ENCODE results near the gene LYZ. TPM values are rescaled to one million over a fixed set of nuclear protein-coding genes. Genes with fewer than 3 reads are reported as not detected.

Gene LYZ
- total and polyA plus RNA-seq, 9 of the 15 experiments (the other 6 are each of a cell fraction or from before 2014, with no cell fraction given): 27.2 to 96.3 (median 42.1) TPM

- TF ChIP-seq ZNF175 (CRISPR knock-in tag; IDR thresholded peaks at IDR 0.05; ENCODE audit: low read depth) (0 out of 2 replicates have a peak, but pooled peaks have one; percentile 43), ELF2 (CRISPR knock-in tag; IDR thresholded peaks at IDR 0.05) (peak; percentile 44; the same call in 1 of the 2 replicates), ZMIZ1 (IDR thresholded peaks at IDR 0.05; ENCODE audit: low read depth in 2 of 2, low read length in 2 of 2) (peak in 1 of 2 experiments; percentile 83; a peak in 2 of 4 replicates), POLR2A (conservative IDR thresholded peaks at IDR 0.05) (peak; percentile 75), PRPF4 (IDR thresholded peaks at IDR 0.05; ENCODE audit: insufficient read depth, low read depth, low read length, poor library complexity, severe bottlenecking) (no peak), NR1H2 (CRISPR knock-in tag; IDR thresholded peaks at IDR 0.05) (no peak), POLR2AphosphoS5 (IDR thresholded peaks at IDR 0.05; ENCODE audit: control insufficient read depth, insufficient read depth, low read depth, low read length) (peak; percentile 72; the same call in 1 of the 2 replicates), GTF2B (IDR thresholded peaks at IDR 0.05; ENCODE audit: extremely low read depth, insufficient read length) (no peak), NFIX (CRISPR knock-in tag; IDR thresholded peaks at IDR 0.05; ENCODE audit: low read depth) (no peak), THRAP3 (IDR thresholded peaks at IDR 0.05; ENCODE audit: borderline replicate concordance) (no peak), SNIP1 (IDR thresholded peaks at IDR 0.05; ENCODE audit: low read depth) (no peak), NR2C2 (CRISPR knock-in tag; IDR thresholded peaks at IDR 0.05) (no peak), NR2C2 (tag; IDR thresholded peaks at IDR 0.05) (peak; percentile 49; the same call in 1 of the 2 replicates), MBD2 (IDR thresholded peaks at IDR 0.05; ENCODE audit: borderline replicate concordance, low read depth) (no peak), CSDE1 (IDR thresholded peaks at IDR 0.05) (no peak), XRCC4 (IDR thresholded peaks at IDR 0.05; ENCODE audit: extremely low read depth, insufficient read depth, insufficient read length) (no peak), ADNP (tag; IDR thresholded peaks at IDR 0.05) (no peak), ZBTB7A (IDR thresholded peaks at IDR 0.05; ENCODE audit: borderline replicate concordance, control insufficient read depth, low read depth, low read length) (no peak), EHMT2 (IDR thresholded peaks at IDR 0.05) (no peak)
Measured at GRCh38 chr12:69330475-69331473, 17.4 kb upstream of the LYZ start (continued).
